GM04503 (cell line): ENCODE results near the gene ALS2CL.

Experiments
- DNase-seq: peaks from one replicate; pipeline ENCODE4 v3.0.0-alpha.2; 2012; ENCODE audit warnings: low read depth

The ALS2CL gene

DNA sequence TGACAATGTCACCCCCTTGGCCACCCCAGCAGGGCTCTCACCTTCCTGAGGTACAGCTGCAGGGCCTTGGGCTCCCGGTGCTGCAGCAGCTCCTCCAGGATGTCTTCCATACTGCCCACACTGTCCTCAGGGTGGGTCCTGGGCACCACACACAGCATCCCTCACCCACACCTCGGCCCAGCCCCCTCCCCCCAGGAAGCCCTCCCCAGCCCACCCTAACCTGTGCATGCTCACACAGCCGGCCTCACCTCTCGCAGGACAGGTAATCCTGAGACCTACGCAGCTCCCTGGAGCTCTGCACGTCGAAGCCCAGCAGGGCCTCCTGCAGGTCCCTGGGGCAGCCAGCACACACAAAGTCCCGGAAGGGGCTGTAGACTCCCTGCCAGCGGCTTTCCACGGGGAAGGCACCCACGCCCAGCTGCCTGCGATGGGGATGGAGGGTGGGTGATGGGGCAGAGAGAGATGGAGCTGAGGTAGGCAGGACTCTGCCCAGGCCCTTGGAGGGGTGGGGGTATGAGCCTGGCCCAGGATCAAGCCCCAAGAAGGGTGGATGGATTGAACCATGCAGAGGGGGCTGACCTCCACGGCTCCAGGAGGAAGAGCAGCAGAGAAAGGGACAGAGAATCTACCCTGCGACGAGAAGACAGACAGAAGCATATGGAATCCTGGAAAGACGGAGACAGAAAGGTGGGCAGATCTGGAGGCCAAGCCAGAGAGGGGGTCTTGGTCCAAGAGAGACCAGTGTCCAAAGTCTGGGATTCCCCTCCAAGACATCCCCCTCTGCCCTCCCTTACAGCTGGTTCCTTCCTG, 16.7 kb downstream of the ALS2CL start:
- DNase-seq: no peak

DNA sequence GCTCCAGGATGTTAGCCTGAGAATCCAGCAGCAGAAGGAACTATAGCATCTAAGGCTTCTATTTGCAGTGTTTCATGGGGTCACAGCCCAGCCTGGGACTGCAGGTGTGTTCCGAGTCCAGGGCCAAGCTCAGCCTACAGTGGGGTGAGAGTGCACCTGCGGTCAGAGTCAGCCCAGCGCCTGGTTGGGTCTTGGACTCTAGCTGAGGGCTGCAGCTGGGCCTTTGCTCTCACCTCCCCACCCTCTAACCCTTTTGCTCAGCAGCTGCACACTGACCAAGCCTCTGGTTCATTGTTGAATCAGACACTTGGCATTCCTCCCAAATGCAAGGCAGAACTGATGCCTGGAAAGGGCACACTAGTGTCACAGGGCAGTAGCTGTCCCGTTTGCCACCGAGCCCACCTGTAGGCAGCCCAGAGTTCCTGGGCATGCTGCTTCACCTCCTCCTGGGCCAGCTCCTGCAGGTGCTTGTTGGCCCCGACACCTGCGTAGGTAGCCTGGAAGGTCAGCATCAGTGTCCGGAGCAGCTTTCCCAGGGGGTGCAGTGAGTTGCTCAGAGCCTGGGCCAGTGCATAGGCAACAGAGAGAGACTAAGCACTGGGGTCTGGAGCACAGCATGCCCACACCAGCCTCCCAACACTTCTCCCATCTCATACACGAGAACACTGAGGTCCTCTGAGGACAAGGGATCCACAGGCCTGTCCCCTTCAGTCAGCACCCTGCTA, 17.5 kb downstream of the ALS2CL start:
- DNase-seq: no peak

DNA sequence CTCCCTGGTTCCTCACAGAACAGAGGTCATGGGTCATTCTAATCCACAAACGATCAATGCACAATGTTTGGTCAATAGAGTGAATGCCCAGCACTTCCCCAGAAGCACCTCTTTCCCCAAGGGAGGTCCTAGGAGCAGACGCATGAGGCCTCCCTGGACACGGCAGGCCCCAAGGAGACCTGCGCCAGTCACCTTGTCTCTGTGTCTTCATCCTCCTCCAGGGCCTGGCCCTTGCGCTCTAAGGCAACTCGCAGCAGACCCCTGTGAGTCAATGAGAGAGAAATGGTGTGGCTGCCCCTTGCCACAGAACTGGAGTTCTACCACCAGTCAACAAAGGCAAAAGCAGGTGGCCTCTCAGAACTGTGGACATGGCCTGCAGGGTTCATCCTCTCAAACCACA, 18.1 kb downstream of the ALS2CL start:
- DNase-seq: no peak

DNA sequence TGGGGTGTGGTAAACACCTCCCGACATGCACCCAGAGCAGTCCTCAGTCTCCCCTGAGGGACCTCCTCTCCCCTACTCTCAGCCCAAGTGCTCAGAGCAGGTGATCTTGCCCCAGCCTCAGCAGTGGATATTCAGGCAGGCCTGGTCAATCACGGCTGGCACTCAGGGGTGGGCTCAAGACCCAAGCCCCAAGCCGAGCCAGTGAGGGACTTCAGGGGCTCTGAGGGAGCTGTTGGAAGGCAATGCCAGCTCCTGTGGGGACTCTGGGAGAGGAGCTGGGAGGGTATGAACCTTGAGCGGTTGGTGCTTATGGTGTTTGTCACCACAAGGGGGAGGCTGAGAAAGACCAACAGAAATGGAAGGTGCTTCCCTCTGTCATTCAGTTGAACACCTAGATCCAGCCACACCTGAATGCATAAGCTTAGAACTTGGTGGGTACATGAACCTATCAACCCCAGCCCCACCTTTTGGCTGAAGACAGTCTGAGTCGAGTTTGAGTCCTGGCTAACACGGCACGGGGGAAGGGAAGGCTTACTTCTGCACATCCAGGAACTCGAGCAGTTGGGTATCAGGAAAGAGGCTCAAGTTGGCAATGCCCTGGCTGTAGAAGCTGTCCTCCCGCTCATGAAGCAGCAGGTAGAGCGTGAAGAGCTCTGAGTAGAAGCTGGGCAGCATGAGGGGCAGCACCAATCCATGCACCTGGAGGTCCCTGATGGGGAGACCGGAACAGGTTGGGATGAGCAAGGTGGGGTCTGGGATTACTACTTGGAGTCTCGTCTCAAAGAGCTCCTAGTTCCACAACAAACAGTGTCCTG, 19.2 kb downstream of the ALS2CL start:
- DNase-seq: no peak

DNA sequence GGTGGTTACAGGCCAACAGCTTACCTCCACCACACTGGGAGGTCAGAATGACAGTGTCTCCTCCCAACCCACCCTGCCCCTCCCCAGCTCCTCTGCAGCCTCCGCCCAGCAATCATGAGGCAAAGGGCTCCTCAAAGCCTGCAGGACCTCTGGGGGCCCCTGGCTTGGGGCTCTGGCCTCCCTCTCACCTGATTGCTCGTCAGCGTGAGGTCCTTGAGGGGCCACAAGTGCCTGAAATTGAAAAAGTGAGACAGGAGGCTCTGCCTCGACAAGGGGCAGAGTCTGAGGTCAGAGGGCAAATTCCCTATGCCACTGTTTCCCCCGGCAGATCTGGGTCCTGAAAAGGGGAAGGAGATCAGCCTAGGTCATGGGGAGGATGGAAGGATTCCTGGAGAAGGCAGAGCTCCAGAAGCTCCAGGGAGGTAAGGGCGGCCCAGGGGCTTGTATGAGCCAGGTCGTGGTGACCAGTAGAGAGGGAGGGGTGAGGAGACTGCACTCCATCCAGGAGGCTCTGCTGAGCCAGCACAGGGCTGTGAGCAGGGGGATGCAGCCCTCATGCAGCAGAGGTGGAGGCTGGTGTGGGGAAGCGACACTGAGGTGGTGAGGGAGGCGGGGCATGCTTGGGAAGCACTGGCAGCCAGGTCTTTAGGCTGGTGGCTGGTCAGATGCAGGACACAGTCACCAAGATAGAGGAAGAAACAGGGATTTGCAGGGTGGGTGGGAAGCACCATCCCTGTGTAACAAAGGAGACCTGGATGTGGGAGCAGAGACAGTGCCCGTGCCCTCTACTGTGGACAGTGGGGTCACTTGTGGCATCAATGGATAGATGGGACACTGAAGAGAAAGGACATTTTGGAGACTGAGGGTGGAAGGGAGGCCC, 20.1 kb downstream of the ALS2CL start:
- no peak for DNase-seq

DNA sequence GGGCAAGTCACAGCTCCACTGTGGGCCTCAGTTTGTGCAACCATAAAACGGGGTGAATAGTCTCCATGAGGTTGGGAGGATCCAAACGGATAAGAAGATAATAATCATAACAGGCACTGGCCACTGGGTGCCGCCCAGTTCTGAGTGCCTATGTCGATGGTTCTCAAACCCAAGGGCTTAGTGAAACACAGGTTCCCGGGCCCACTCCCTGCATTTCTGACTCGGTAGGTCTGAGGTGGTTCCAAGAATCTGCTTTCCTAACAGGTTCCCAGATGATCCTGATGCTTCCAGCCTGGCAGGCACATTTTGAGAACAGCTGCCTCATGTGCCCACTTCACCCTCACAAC, 21.2 kb downstream of the ALS2CL start:
- no peak for DNase-seq

DNA sequence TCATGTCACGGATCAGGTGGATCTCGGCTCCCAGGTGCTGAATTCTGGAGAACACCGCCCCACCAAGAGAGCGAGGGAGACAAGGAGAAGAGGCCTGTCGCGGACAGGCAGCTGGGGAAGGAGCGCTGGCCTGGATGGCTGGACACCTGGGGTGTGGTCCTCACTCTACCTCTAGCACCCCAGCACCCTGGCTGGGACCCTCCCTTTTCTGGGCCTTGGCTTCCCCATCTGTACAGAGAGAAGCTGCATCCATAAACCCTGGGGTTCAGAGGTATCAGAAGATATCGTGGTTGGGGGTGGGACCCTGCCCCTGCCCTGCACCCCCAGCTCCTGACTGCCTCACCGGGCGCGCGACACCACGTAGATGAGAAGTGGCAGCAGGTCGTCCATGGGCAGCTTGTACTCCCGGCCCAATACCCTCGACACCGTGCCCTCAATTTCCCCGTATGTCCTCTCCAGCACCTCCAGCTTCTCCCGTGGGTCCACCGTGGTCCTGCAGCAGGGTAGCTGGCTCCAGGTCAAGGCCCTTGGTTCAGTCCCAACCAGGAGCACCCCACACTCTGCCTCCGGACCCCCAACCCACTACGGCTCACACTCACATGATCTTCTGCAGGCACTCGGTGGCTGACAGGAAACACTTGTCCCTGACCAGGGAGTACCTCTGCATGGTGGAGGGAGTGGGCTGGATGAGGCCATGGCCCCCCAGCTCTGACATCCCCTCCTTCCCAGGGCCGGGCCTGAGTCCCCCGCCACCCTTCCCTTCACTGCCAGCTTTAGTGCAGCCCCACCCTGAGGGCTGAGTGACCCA, 21.7 kb downstream of the ALS2CL start:
- no peak for DNase-seq

DNA sequence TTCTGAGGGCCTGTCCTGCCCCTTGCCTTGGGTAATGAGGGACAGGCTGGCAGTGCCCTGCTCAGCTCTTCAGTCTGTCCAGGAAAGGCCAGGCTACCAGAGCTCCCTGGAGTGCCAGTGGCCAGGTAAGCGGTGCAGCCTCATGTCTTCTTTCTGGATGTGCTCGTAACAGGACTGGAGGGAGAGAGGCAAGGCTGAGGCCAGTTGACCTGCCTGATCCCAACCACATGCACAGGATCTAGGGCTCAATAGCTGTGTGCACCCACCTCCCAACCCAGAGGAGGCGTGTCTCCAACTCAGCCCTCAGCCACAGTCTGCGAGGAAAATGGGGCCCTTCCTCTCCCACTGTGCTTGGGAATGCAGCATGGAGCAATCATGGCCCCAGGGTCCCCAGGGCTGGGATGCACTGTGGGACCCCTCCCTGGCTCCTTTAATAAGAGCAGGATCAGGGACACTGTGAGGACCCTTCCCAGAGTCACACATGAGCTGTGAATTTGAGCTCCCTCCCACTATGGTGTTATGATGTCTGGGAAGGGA, 22.5 kb downstream of the ALS2CL start:
- no peak for DNase-seq

DNA sequence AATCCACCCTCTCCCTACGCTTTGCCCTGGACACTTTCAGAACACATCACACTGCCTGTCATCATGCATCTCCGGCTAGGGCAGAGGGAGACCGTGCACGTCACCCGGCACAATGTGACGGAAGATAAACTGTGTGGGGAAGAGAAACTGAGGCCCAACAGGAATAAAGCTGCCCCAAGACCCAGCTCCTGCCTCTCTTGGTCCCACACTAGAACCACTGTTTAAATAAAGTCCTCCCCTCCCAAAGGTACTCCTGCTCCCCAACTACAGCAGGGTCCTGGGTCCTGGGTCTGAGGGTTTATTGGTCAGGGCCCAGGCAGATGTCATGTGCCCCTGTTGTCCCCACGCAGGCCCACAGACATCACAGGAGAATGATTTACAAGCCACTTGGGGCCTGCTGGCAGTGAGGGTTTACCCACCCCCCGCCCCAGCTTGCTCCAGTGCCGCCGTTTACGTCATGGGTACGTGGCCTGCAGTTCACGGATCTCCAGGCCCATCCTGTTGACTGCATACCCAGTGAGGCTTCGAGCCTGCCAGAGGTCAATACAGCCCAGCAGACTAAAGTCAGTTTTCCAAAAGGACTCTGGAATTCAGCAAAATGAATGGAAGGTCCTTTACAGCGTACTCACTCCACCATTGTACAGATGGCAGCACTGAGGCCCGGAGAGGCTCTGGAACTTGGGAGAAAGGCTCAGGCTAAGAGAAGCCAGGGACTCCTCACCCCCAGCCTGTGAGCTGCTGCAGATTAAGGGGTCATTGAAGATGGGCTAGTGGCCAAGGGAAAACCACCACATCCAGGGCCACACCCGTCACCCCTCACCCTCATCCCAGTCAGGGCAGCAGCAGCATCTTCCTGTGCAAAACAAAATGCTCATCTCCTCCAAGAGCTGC, 23.2 kb downstream of the ALS2CL start:
- DNase-seq: no peak

DNA sequence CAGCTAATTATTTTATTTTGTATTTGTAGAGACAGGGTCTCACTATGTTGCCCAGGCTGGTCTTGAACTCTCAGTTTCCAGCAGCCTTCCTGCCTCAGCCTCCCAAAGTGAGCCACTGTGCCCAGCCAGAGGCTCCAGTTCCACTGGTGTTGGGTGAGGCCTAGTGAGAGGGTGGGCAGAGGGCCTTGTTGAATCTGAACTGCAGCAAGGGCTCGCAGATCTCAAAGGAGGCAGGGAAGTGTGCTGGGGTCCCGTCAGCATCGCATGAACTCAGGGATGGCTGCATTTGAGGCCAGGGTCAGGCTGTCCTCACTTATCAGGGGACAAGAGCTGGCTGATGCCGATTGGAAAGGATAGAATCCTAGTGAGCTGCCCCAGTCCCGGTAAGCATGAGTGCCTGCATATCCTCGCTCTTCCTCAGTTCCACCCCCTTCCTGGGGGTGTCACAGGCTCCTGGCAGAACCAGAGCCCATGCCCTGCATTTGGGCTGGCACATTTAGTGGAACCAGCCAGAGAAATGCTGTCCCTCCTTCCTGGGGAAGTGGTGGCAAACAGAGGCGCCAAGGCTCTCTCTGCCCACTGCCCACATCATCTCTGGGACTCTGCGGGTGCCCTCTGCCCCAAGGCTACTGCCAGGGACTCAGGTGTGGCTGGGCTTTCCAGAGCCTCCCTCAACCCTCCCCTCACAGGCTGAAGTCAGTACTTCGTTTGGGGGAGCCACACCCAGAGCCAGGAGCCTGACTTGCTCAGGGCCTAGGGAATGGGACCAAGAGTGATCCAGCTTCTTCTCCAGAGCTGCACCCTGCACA, 24.1 kb downstream of the ALS2CL start:
- no peak for DNase-seq

DNA sequence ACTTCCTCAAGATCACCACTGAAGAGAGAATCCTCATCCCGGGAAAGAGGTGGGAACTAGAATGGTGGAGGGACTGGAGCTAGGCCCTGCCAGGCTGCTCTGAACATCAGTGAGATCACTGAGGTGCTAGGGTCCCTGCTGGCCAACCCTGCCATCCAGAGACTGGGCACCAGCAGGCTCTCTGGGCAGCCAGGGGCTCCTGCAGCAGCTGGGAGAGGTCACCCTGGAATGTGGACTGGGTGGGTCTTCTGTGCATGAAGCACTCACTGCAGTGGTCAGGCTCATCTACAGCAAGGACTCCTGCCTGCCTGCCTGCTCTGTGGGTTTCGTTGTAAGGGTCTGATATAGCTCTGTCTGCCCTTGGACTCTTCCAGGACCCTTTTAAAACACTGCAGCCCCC, 24.9 kb downstream of the ALS2CL start:
- DNase-seq: no peak

DNA sequence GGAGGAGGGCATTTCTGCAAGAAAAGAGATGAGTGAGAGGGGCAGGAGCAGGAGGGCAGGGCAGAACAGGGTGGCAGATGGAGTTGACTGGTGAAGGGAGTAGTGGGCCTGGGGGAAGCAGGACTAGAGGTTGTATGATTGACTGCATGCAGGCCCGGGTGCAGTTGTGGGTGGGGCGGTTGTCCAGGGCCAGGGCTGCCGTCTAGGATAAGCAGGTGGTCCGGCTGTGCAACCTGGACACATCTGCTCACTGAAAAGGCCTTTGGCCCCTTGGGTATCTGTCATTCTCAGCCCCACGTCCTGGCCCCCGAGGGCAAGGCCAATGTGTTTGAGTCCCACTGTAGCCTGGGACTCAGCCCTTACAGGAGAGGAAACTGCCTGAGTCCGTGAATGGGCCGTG, 25.4 kb downstream of the ALS2CL start:
- DNase-seq: no peak

DNA sequence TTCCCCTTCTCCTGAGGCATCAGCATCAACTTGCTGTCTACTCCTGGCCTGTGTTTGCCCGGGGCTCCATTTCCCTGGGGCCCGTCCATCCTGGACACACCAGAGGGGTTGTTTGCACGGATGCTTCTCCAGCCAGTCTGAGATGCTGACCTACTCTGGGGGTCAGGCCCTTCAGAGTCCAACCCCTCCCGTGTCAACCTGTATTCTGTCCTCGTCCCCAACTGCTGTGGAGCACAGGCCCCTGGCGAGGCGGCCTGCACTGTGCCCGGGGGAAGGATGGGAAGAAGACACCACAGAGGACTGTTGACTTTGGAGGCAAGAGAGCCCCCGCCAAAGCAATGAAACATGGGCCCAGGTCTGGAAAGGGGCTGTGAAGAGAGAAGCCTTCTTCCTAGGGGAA, 25.8 kb downstream of the ALS2CL start:
- no peak for DNase-seq

DNA sequence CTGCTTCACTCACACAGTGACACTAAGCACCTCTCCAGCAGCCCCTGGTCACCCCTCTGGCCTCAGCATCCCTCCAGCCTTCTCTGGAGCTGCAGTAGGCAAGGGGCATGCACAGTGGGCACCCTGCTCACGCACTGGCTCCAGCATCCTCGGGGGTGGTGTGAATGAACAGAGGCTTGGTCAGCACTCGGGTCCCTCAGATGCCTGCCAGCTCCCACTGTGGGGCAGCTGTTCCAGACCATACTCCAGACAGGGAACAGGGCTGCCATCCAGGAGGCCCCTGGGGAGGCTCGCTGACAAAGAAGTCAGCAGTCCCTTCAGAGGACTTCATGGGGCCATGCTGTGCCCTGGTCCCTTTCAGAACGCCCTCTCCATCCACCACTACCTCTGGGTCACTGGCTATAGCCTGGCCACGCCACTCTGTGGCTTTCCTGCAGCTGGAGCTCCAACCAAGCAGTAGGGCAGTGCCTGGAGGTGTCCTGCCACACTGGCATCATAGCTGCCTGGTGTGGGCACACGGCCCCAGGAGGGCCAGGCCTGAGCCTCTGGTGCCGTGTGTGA, 26.3 kb downstream of the ALS2CL start:
- DNase-seq: no peak

DNA sequence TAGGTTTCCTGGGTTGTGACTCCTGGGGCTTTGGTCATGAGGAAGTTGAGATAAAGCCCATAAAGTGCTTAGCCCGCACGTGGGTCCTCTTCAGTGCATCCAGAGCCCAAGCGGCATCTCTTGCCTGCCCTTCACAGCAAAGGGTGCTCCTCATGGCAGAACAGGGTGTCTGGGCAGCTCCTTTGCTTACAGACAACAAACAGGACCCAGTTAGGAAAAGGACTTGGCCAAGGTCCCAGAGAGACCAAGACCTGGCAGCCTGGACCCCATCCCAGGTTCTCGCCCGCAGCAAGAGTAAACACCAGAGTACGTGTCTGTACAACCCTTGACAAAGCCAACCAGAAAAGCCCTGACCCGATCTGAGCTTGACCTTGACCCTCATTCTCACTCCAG, 27.0 kb downstream of the ALS2CL start:
- DNase-seq: no peak

DNA sequence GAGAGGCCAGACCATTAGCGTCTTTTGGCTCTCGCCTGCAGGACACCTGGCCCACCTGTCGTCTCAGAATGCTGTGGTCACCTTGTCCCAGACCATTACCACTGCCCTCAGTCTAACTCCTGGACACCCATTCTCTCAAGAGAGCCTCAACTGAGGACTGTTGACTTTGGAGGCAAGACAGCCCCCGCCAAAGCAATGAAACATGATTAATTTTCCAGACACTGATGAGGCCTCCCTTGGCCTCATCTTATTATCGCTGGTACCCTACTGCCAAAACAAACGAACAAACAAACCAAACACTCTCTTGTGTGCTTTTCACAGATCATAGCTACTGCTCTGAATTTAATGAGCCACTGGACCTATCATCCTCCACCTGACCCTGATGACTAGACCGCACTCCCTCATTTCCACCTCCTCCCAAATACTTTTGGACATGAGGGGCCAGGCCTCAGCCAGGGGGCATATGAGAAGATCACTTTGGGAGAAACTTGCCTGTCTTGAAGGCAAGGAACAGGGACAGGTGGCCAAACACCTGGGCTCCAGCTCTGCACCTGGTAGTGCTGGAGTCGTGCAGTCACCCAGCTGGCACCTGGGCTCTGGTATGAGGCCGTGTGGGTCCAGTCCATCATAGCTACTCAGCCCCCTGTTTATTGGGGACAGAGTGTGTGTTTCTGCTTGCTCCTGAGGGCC, 27.6 kb downstream of the ALS2CL start:
- DNase-seq: no peak

DNA sequence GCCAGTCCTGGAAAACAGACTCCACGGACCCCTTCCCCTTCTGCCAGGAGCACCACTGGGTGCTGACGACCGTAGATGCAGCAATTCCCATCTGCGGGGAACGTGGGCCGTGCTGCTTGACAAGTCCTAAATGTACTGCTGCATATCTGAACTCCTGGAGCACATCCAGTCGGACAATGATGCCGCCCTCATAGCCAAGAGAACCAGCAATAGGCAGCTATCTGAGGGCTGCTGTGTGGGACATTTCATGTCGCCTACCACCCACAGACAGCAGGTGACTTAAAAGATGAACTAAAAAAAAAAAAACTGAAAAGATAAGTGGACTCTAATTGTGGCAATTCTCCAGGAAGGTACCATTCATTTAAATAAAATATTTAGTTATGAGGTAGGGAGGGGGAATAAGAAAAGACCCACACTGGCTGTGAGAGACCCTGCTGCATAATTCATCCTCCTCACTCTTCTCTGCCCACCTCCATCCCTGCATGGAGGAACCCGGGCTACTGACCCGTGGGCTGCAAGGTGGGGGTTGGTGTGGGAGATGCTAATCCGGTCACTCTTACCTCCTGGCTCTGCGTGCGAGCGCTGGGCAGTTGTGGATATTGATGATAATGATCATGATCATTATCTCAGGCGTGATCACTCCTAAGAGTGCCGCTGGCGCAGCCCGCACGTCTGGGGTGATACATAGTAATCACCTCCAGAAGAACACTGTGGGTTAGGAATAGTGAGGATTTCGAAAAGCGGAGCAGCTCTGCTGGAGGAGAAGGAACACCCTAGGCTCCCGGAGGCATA, 28.3 kb downstream of the ALS2CL start:
- DNase-seq: no peak
